GM23338 (cell line): ENCODE measurements around the gene PRDM2. TPM values are rescaled to one million over a fixed set of nuclear protein-coding genes. Genes with fewer than 3 reads are reported as not detected.

Experiments used
- ETS1 ChIP-seq: IDR thresholded peaks from 2 replicates; pipeline ENCODE4 v1.6.1; 2016; ENCODE audit warnings: antibody characterized with exemption
- EZH2 ChIP-seq: fragments of 200-600 bp; sonication (generic); IDR thresholded peaks from one replicate; pipeline ENCODE4 v1.8.0; 2017; ENCODE audit warnings: antibody characterized with exemption, mild to moderate bottlenecking, low read depth; ENCODE audit not compliant: unreplicated experiment
- EZH2phosphoT487 ChIP-seq: fragments of 200-600 bp; sonication (generic); IDR thresholded peaks from one replicate; pipeline ENCODE4 v1.8.1; 2018; ENCODE audit warnings: antibody characterized with exemption; ENCODE audit not compliant: unreplicated experiment
- POLR2AphosphoS5 ChIP-seq: IDR thresholded peaks from 2 replicates; pipeline ENCODE4 v1.6.1; 2016; ENCODE audit warnings: antibody characterized with exemption, low read depth
- STAT1 ChIP-seq: IDR thresholded peaks from one replicate; pipeline ENCODE4 v1.6.1; 2016; ENCODE audit warnings: antibody characterized with exemption; ENCODE audit not compliant: unreplicated experiment
- ZNF331 ChIP-seq: fragments of 250-450 bp; sonication (Bioruptor Pico); IDR thresholded peaks from 2 replicates; pipeline ENCODE4 v1.5.0; 2020; ENCODE audit warnings: low read depth, mild to moderate bottlenecking, moderate library complexity
- ZNF462 ChIP-seq: fragments of 250-450 bp; sonication (Bioruptor Pico); IDR thresholded peaks from 2 replicates; pipeline ENCODE4 v1.5.0; 2020; ENCODE audit warnings: mild to moderate bottlenecking, moderate library complexity
- polyA plus RNA-seq: library from polyadenylated mRNA; unstranded; fragments of >200 nt; fragmentation: Nextera tagmentation; extraction: Ambion mirVana; gene quantifications from 2 replicates; pipeline ENCODE4 v1.2.1, GENCODE V29; 2016
- total RNA-seq: library from RNA; depleted of rRNA; stranded (reverse); fragments of >200 nt; shearing (Covaris generic); gene quantifications from 2 replicates; pipeline ENCODE4 v1.2.3, GENCODE V29; 2014
- TF ChIP-seq, protein P1 (sequence below), 2 experiments: fragments of 200-600 bp in 1 of 2; sonication (generic) in 1 of 2; conservative IDR thresholded peaks; 2 replicates each; pipeline versions ENCODE4 v1.5.1 to v1.6.1; 2016 to 2017; ENCODE audit warnings: antibody characterized with exemption in 2 of 2, low read depth in 2 of 2, mild to moderate bottlenecking in 2 of 2, moderate library complexity in 1 of 2

The PRDM2 gene
- total and polyA plus RNA-seq, 2 experiments from 2014 or later, result 11.6 to 28.3 TPM

- TF ChIP-seq ZNF462 (CRISPR knock-in tag) (no peak), POLR2AphosphoS5 (no peak), EZH2phosphoT487 (no peak), STAT1 (no peak), ETS1 (no peak), ZNF331 (no peak), EZH2 (no peak)
- TF ChIP-seq, protein P1, sequence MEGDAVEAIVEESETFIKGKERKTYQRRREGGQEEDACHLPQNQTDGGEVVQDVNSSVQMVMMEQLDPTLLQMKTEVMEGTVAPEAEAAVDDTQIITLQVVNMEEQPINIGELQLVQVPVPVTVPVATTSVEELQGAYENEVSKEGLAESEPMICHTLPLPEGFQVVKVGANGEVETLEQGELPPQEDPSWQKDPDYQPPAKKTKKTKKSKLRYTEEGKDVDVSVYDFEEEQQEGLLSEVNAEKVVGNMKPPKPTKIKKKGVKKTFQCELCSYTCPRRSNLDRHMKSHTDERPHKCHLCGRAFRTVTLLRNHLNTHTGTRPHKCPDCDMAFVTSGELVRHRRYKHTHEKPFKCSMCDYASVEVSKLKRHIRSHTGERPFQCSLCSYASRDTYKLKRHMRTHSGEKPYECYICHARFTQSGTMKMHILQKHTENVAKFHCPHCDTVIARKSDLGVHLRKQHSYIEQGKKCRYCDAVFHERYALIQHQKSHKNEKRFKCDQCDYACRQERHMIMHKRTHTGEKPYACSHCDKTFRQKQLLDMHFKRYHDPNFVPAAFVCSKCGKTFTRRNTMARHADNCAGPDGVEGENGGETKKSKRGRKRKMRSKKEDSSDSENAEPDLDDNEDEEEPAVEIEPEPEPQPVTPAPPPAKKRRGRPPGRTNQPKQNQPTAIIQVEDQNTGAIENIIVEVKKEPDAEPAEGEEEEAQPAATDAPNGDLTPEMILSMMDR (conservative IDR thresholded peaks at IDR 0.05; ENCODE audit: low read depth in 2 of 2), result no peak
These were observed 69.8 kb downstream of the PRDM2 start (continued) for GRCh38 chr1:13769830-13770229.
